H1 (cell line): ENCODE data around the gene CRBN. TPM values are rescaled to one million over a fixed set of nuclear protein-coding genes. Genes with fewer than 3 reads are reported as not detected.

ENCODE experiments used
- CTCF ChIA-PET: fragments of 300-600 bp; sonication (Branson Sonifier 250); formaldehyde crosslinking; loops from one replicate; lab custom pipeline; 2021; ENCODE audit not compliant: partially characterized antibody; lab: Charles Lee
- POLR2A ChIA-PET: fragments of 300-600 bp; sonication (Branson Sonifier 250); formaldehyde crosslinking; loops from one replicate; lab custom pipeline; 2021; ENCODE audit warnings: inconsistent platforms; ENCODE audit not compliant: partially characterized antibody; lab: Charles Lee
- DNase-seq, 2 experiments: peaks; one replicate each; pipeline versions ENCODE4 v3.0.0 to v3.0.0-alpha.2; 2010 to 2022; ENCODE audit warnings: low spot score in 2 of 2, low read depth in 1 of 2, mixed read lengths in 1 of 2
- FAIRE-seq: peaks from 2 replicates; lab custom pipeline; 2011; peaks lifted over from hg19 to GRCh38; lab: Jason Lieb, UNC
- H2AFZ ChIP-seq: 2 replicates; pipeline ENCODE4 v1.8.1; 2012; ENCODE audit warnings: low read length, inconsistent platforms
- H2AK5ac ChIP-seq: 2 replicates; pipeline ENCODE4 v1.6.1; 2013; ENCODE audit warnings: low read depth, low read length
- H2BK120ac ChIP-seq: replicated peaks from 2 replicates; pipeline ENCODE3; 2013; ENCODE audit warnings: low read depth, low read length, inconsistent platforms
- H2BK12ac ChIP-seq: 2 replicates; pipeline ENCODE4 v1.6.1; 2013; ENCODE audit warnings: low read depth, low read length
- H2BK15ac ChIP-seq: 2 replicates; pipeline ENCODE4 v1.6.1; 2013; ENCODE audit warnings: low read length
- H2BK20ac ChIP-seq: 2 replicates; pipeline ENCODE4 v1.6.1; 2013; ENCODE audit warnings: low read length
- H2BK5ac ChIP-seq: 2 replicates; pipeline ENCODE4 v1.6.1; 2013; ENCODE audit warnings: low read depth, low read length
- H3K14ac ChIP-seq: 2 replicates; pipeline ENCODE4 v1.6.1; 2013; ENCODE audit warnings: inconsistent platforms; ENCODE audit not compliant: insufficient read length
- H3K18ac ChIP-seq: 2 replicates; pipeline ENCODE4 v1.6.1; 2013; ENCODE audit warnings: low read length; ENCODE audit errors: extremely low read depth
- H3K23ac ChIP-seq: 2 replicates; pipeline ENCODE4 v1.6.1; 2013; ENCODE audit warnings: inconsistent platforms; ENCODE audit not compliant: insufficient read length
- H3K23me2 ChIP-seq: 2 replicates; pipeline ENCODE4 v1.6.1; 2013; ENCODE audit warnings: low read depth, low read length
- H3K27ac ChIP-seq: 2 replicates; pipeline ENCODE4 v1.6.1; 2011; ENCODE audit warnings: low read depth, low read length, inconsistent platforms
- H3K27me3 ChIP-seq, 4 experiments: replicated peaks in 1 of 4; 1 replicate in 1 of 4; 2 replicates in 3 of 4; pipeline versions ENCODE4 v1.6.1 to v1.8.1; 2011 to 2013; ENCODE audit warnings: low read length in 3 of 4, mild to moderate bottlenecking in 3 of 4, inconsistent platforms in 2 of 4, mixed read lengths in 2 of 4, moderate library complexity in 1 of 4; ENCODE audit not compliant: control insufficient read depth in 3 of 4, insufficient read depth in 3 of 4; ENCODE audit errors: extremely low read depth in 1 of 4
- H3K36me3 ChIP-seq, 4 experiments: 2 replicates each; pipeline versions ENCODE4 v1.6.1 to v1.8.1; 2011 to 2013; ENCODE audit warnings: mild to moderate bottlenecking in 4 of 4, low read length in 3 of 4, moderate library complexity in 2 of 4, control low read depth in 1 of 4, inconsistent platforms in 1 of 4; ENCODE audit not compliant: insufficient read depth in 4 of 4, control insufficient read depth in 2 of 4
- H3K4ac ChIP-seq: replicated peaks from 2 replicates; pipeline ENCODE3; 2013; ENCODE audit warnings: low read length, low read depth, mixed read lengths, inconsistent platforms; ENCODE audit not compliant: insufficient read length
- H3K4me1 ChIP-seq, 4 experiments: replicated peaks in 1 of 4; 1 replicate in 1 of 4; 2 replicates in 3 of 4; pipeline versions ENCODE4 v1.6.1 to v1.8.1; 2011 to 2013; ENCODE audit warnings: low read length in 3 of 4, inconsistent platforms in 2 of 4, mixed read lengths in 1 of 4; ENCODE audit not compliant: insufficient read depth in 4 of 4, control insufficient read depth in 3 of 4
- H3K4me2 ChIP-seq, 2 experiments: 2 replicates each; pipeline versions ENCODE4 v1.6.1 to v1.8.1; 2011 to 2013; ENCODE audit warnings: low read depth in 2 of 2, low read length in 2 of 2, control low read depth in 1 of 2, inconsistent platforms in 1 of 2, mild to moderate bottlenecking in 1 of 2; ENCODE audit not compliant: insufficient read depth in 1 of 2
- H3K4me3 ChIP-seq, 4 experiments: fragments of 200-600, 300-600 bp in 1 of 4; sonication (generic), shearing (Covaris generic), sonication (Bioruptor Twin) in 1 of 4; 2 replicates each; pipeline versions ENCODE4 v1.5.1 to v1.8.1; 2011 to 2016; ENCODE audit warnings: low read length in 4 of 4, low read depth in 3 of 4, control low read depth in 2 of 4, inconsistent platforms in 2 of 4, mild to moderate bottlenecking in 2 of 4, mixed read lengths in 1 of 4, moderate library complexity in 1 of 4; ENCODE audit not compliant: insufficient read depth in 2 of 4; ENCODE audit errors: extremely low read depth in 1 of 4
- H3K56ac ChIP-seq: replicated peaks from 2 replicates; pipeline ENCODE3; 2013; ENCODE audit warnings: low read depth, mild to moderate bottlenecking, mixed read lengths, low read length, inconsistent platforms; ENCODE audit not compliant: insufficient read length
- H3K79me1 ChIP-seq: 2 replicates; pipeline ENCODE4 v1.6.1; 2013; ENCODE audit warnings: low read depth, low read length, control low read depth
- H3K79me2 ChIP-seq, 2 experiments: 2 replicates each; pipeline versions ENCODE4 v1.6.1 to v1.8.1; 2012 to 2013; ENCODE audit warnings: low read length in 2 of 2, mild to moderate bottlenecking in 2 of 2, inconsistent platforms in 1 of 2; ENCODE audit not compliant: insufficient read depth in 2 of 2, control insufficient read depth in 1 of 2
- H3K9ac ChIP-seq, 4 experiments: replicated peaks in 1 of 4; 1 replicate in 1 of 4; 2 replicates in 3 of 4; pipeline versions ENCODE4 v1.6.1 to v1.8.1; 2011 to 2013; ENCODE audit warnings: low read depth in 3 of 4, low read length in 3 of 4, control low read depth in 2 of 4, mild to moderate bottlenecking in 2 of 4, moderate library complexity in 2 of 4, inconsistent platforms in 1 of 4; ENCODE audit errors: extremely low read depth in 1 of 4
- H3K9me3 ChIP-seq, 2 experiments: 2 replicates each; pipeline versions ENCODE4 v1.6.1 to v1.8.1; 2012 to 2013; ENCODE audit warnings: mild to moderate bottlenecking in 2 of 2, moderate library complexity in 2 of 2, control low read depth in 1 of 2, inconsistent platforms in 1 of 2, low read depth in 1 of 2, low read length in 1 of 2, mixed read lengths in 1 of 2; ENCODE audit not compliant: insufficient read depth in 2 of 2
- H4K20me1 ChIP-seq, 2 experiments: replicated peaks in 1 of 2; 2 replicates each; pipeline versions ENCODE3 to v1.8.1; 2011 to 2013; ENCODE audit warnings: inconsistent platforms in 2 of 2, low read length in 2 of 2, mild to moderate bottlenecking in 1 of 2; ENCODE audit not compliant: insufficient read depth in 2 of 2, control insufficient read depth in 1 of 2
- H4K5ac ChIP-seq: 2 replicates; pipeline ENCODE4 v1.6.1; 2013; ENCODE audit warnings: low read length, low read depth, mixed read lengths, inconsistent platforms; ENCODE audit not compliant: insufficient read length
- H4K8ac ChIP-seq: 2 replicates; pipeline ENCODE4 v1.8.0; 2013; ENCODE audit warnings: mild to moderate bottlenecking, moderate library complexity, low read length, inconsistent platforms; ENCODE audit not compliant: insufficient read depth; ENCODE audit errors: extremely low read depth
- H4K91ac ChIP-seq: replicated peaks from 2 replicates; pipeline ENCODE3; 2013; ENCODE audit warnings: low read length, mixed read lengths, inconsistent platforms; ENCODE audit not compliant: insufficient read length
- BRCA1 ChIP-seq: IDR thresholded peaks from 2 replicates; pipeline ENCODE4 v1.6.1; 2012; ENCODE audit warnings: low read depth, low read length, improper control_type of control experiment
- EZH2 ChIP-seq: fragments of 200-600 bp; sonication (generic); IDR thresholded peaks from 2 replicates; pipeline ENCODE4 v1.7.1; 2012; ENCODE audit warnings: low read depth, mild to moderate bottlenecking, moderate library complexity, low read length, inconsistent platforms; ENCODE audit not compliant: severe bottlenecking
- JUN ChIP-seq: IDR thresholded peaks from 2 replicates; pipeline ENCODE4 v1.6.1; 2011; ENCODE audit warnings: low read depth, mild to moderate bottlenecking, improper control_type of control experiment, low read length
- JUND ChIP-seq: IDR thresholded peaks from 2 replicates; pipeline ENCODE4 v1.6.1; 2011; ENCODE audit warnings: mild to moderate bottlenecking, improper control_type of control experiment, low read length
- PHF8 ChIP-seq: fragments of 200-600 bp; sonication (generic); conservative IDR thresholded peaks from 2 replicates; pipeline ENCODE4 v1.7.1; 2012; ENCODE audit warnings: low read depth, mild to moderate bottlenecking, inconsistent platforms, low read length, moderate library complexity
- SAP30 ChIP-seq: fragments of 300-600 bp; sonication (generic); IDR thresholded peaks from 2 replicates; pipeline ENCODE4 v1.7.1; 2012; ENCODE audit warnings: low read length, moderate library complexity, mild to moderate bottlenecking, inconsistent platforms; ENCODE audit not compliant: insufficient read depth, insufficient replicate concordance
- SUZ12 ChIP-seq: fragments of 200-600 bp; sonication (generic); IDR thresholded peaks from 2 replicates; pipeline ENCODE4 v1.6.1; 2012; ENCODE audit warnings: mild to moderate bottlenecking, inconsistent platforms, low read length, moderate library complexity, mixed read lengths
- TAF7 ChIP-seq: optimal IDR thresholded peaks from 2 replicates; pipeline ENCODE3; 2011; ENCODE audit warnings: low read depth, mild to moderate bottlenecking, inconsistent platforms, low read length, moderate library complexity, borderline replicate concordance
- TBP ChIP-seq: IDR thresholded peaks from 2 replicates; pipeline ENCODE4 v1.6.1; 2011; ENCODE audit warnings: low read depth, low read length, improper control_type of control experiment
- TCF12 ChIP-seq: IDR thresholded peaks from 2 replicates; pipeline ENCODE4 v1.6.1; 2011; ENCODE audit warnings: low read depth, mild to moderate bottlenecking, low read length
- YY1 ChIP-seq: IDR thresholded peaks from 2 replicates; pipeline ENCODE4 v1.6.1; 2011; ENCODE audit warnings: low read depth, mild to moderate bottlenecking, low read length
- ZNF274 ChIP-seq: IDR thresholded peaks from 2 replicates; pipeline ENCODE4 v1.7.0; 2012; ENCODE audit warnings: low read length, borderline replicate concordance; ENCODE audit errors: extremely low read depth
- WGBS, 2 experiments: shearing (Covaris generic) in 1 of 2; methylation state at CpG; one replicate each; pipeline versions ENCODE4 v1.1.6 to v1.1.7; 2013 to 2015; ENCODE audit warnings: low lambda C conversion rate in 2 of 2, mixed read lengths in 2 of 2, inconsistent platforms in 1 of 2, low coverage in 1 of 2, missing lambda C conversion rate in 1 of 2; ENCODE audit not compliant: insufficient replicate concordance in 2 of 2, insufficient coverage in 1 of 2, insufficient read length in 1 of 2; ENCODE audit errors: extremely low coverage in 1 of 2, missing lambda C conversion rate in 1 of 2; 5-methylcytosine and 5-hydroxymethylcytosine counted together
- polyA plus RNA-seq, 7 experiments: library from polyadenylated mRNA; depleted of rRNA in 3 of 7; stranded (reverse) in 5 of 7; unstranded in 2 of 7; fragments of >200 nt in 5 of 7; fragments of 200-250 nt in 2 of 7; gene quantifications; 1 replicate in 5 of 7; 2 replicates in 1 of 7; 4 replicates in 1 of 7; pipeline versions ENCODE4 v1.2.1 to v1.2.3, GENCODE V29; 2011 to 2013; ENCODE audit warnings: missing spikeins in 2 of 7, mixed read lengths in 2 of 7
- total RNA-seq: library from RNA; stranded (reverse); fragmentation: NEBNext Ultra II Directional; extraction: Animal tissue kit (Norgen Biotek cat#: 25700); gene quantifications from 2 replicates; pipeline ENCODE4 v1.2.1, GENCODE V29; 2021

Gene CRBN
- total and polyA plus RNA-seq, 2 of the 8 experiments (the other 6 are each of a cell fraction or from before 2014, with no cell fraction given): 13.4 to 30.3 TPM

DNA sequence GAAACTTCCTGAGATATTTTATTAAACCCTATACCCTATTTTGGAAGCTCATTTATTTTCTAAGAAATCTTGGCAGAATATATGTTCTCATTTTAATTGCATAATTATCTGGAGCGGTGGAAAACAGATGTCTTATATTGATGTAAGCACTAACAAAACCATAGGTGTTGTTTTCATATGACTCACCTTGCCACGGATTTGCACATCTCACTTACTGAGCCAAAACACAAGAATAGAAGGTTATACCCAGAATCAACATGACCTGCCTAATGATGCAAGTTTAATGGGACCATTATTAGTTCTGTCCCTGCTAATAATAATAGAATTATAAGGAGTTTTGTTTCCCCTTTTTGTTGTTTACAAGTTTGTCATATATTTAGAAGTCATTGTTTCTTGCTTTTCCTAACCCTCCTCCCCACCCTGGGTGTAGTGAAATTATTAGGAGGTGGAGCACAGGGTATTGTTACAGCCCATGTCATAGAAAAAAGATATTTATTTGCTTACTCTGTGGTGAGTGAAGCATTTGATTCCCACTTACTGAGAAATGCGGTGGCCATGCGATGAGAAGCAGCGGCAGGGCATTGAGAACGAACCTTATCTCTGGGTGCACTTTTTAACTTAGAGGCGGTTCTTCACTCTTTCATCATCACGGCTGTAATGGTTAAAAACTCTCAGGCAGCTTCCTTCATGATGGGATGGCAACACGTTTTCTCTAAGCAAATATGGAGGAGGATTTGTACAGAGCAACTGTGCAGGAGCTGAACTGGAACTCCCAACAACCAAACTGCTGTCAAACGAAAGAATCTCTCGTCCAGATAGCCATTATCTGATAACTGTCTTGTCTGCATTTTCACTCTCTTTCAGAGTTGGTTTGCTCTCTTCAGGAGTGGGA, 69.8 kb downstream of the CRBN start:
- Histone ChIP-seq H3K9ac (no peak overlapping the region), H3K23ac (no peak overlapping the region), H4K91ac (no peak overlapping the region), H3K14ac (no peak overlapping the region), H2BK20ac (no peak overlapping the region), H3K9me3 (no peaks in the 10 kb centered on the region), H3K27ac (peak overlapping the region; percentile 62; the same call in 1 of the 2 replicates), H2AK5ac (no peak overlapping the region), H2BK5ac (no peak overlapping the region), H3K79me1 (no peaks in the 10 kb centered on the region), H2AFZ (peak overlapping the region; percentile 55), H3K4me1 (peaks cover 0 to 6% (median 6%) of the 10 kb centered on the region in 4 experiments; a peak in 5 of 7 replicates), H3K79me2 (no peaks in the 10 kb centered on the region), H4K5ac (no peak overlapping the region), H3K36me3 (no peaks in the 10 kb centered on the region), H2BK12ac (no peak overlapping the region), H3K27me3 (no peaks in the 10 kb centered on the region), H3K56ac (no peak overlapping the region), H3K4me3 (no peak overlapping the region), H3K23me2 (no peaks in the 10 kb centered on the region), H2BK120ac (no peak overlapping the region), H3K4ac (no peak overlapping the region), H4K8ac (no peak overlapping the region), H2BK15ac (no peak overlapping the region), H4K20me1 (no peaks in the 10 kb centered on the region), H3K4me2 (peak overlapping the region in 1 of 2 experiments; percentile 52; a peak in 1 of 4 replicates), H3K18ac (no peak overlapping the region)
- 79% methylated on average over 11 of the region's 11 CpGs; no CpG with 5 or more reads in 1 of the 2 experiments for WGBS, 2 experiments
- ChIA-PET CTCF (interaction anchor here (0.9 to 1.1 kb wide), 2 partner anchors 42 to 79 kb away, joined by 3 read pairs; no protein-coding TSS in a partner anchor), POLR2A (no interaction called here)
- FAIRE-seq: no peak
- DNase-seq: no peak
- TF ChIP-seq SAP30 (no peak), JUN (no peak), TCF12 (no peak), JUND (no peak), BRCA1 (no peak), ZNF274 (no peak), TAF7 (no peak), YY1 (no peak), EZH2 (no peak), PHF8 (no peak), TBP (no peak), SUZ12 (no peak)
